ENCODE results near the gene NUCKS1. TPM values are rescaled to one million over a fixed set of nuclear protein-coding genes. Genes with fewer than 3 reads are reported as not detected.

The NUCKS1 gene
- total RNA-seq, 4 donors from 2014 or later = 32.4 to 73.4 (median 60.9) TPM

- Histone ChIP-seq H3K9me3 (no peaks in the 10 kb centered on the region), H3K27ac (no peak overlapping the region), H3K27me3 (peaks cover 0 to 12% (median 0%) of the 10 kb centered on the region in 4 donors), H3K4me3 (no peak overlapping the region), H3K36me3 (no peaks in the 10 kb centered on the region), H3K4me1 (peaks cover 4 to 42% (median 10%) of the 10 kb centered on the region in 3 donors)
- 67 to 73% methylated on average over 4 to 5 of the region's 13 CpGs for WGBS, 2 donors
- DNase-seq = no peak
- intact Hi-C loops (cut with DNase I) = no loop called here
- TF ChIP-seq CTCF (IDR thresholded peaks at IDR 0.05) (no peak), POLR2A (IDR thresholded peaks at IDR 0.05) (no peak)
Observed at GRCh38 chr1:205670611-205671430, 79.2 kb downstream of the NUCKS1 start.

- Histone ChIP-seq H3K36me3 (no peaks in the 10 kb centered on the region), H3K27ac (no peak overlapping the region), H3K9me3 (no peaks in the 10 kb centered on the region), H3K4me1 (peaks cover 7 to 49% (median 10%) of the 10 kb centered on the region in 3 donors), H3K27me3 (peaks cover 0 to 12% (median 0%) of the 10 kb centered on the region in 4 donors), H3K4me3 (no peak overlapping the region)
- TF ChIP-seq POLR2A (IDR thresholded peaks at IDR 0.05) (no peak), CTCF (IDR thresholded peaks at IDR 0.05) (no peak)
- intact Hi-C loops (cut with DNase I) = no loop called here
- WGBS, 2 donors = 80% methylated on average over 1 of the region's 5 CpGs; no CpG with 5 or more reads in 1 of the 2 donors
- no peak for DNase-seq
Observed at GRCh38 chr1:205670150-205670446, 79.9 kb downstream of the NUCKS1 start.

GRCh38 chr1:205669341-205670149 is 80.4 kb downstream of the NUCKS1 start:
- WGBS, 2 donors = 45 to 58% methylated on average over 2 to 4 of the region's 20 CpGs
- no peak for TF ChIP-seq CTCF (IDR thresholded peaks at IDR 0.05)
- TF ChIP-seq POLR2A (IDR thresholded peaks at IDR 0.05) = no peak
- Histone ChIP-seq H3K36me3 (no peaks in the 10 kb centered on the region), H3K9me3 (no peaks in the 10 kb centered on the region), H3K4me3 (no peak overlapping the region), H3K4me1 (peaks cover 12 to 55% (median 14%) of the 10 kb centered on the region in 3 donors), H3K27me3 (peaks cover 0 to 12% (median 0%) of the 10 kb centered on the region in 4 donors), H3K27ac (peak overlapping the region in 1 of 4 donors; percentile 17)
- intact Hi-C loops (cut with DNase I) = no loop called here
- DNase-seq = no peak

GRCh38 chr1:205668951-205669340 is 81.0 kb downstream of the NUCKS1 start:
- H3K4me3 ChIP-seq = no peak overlapping the region
- DNase-seq = no peak
- no peak overlapping the region for H3K27ac ChIP-seq
- no peaks in the 10 kb centered on the region for H3K9me3 ChIP-seq
- intact Hi-C loops (cut with DNase I) = no loop called here
- H3K27me3 ChIP-seq = peaks cover 0 to 12% (median 0%) of the 10 kb centered on the region in 4 donors
- H3K36me3 ChIP-seq = no peaks in the 10 kb centered on the region
- peaks cover 14 to 61% (median 18%) of the 10 kb centered on the region in 3 donors for H3K4me1 ChIP-seq
- TF ChIP-seq POLR2A (IDR thresholded peaks at IDR 0.05) (no peak), CTCF (IDR thresholded peaks at IDR 0.05) (no peak)
- WGBS, 2 donors = 88% methylated on average over 2 of the region's 5 CpGs; no CpG with 5 or more reads in 1 of the 2 donors

Data from esophagus squamous epithelium (tissue), 5 donors.